ENCODE data around the gene RPS6KA5. TPM values are rescaled to one million over a fixed set of nuclear protein-coding genes. Genes with fewer than 3 reads are reported as not detected.

RPS6KA5 gene
- total and polyA plus RNA-seq, 2 donors (not counting 1 experiment from before 2014, with no cell fraction given), result 6.0 to 34.6 TPM

- no peak overlapping the region for H3K4me3 ChIP-seq (ENCODE audit: control extremely low read depth in 1 of 5, extremely low read depth in 1 of 5, insufficient read depth in 1 of 5, low read depth in 2 of 5, low read length in 4 of 5)
- Mint-ChIP-seq H3K4me1 (peaks cover 7% of the 10 kb centered on the region), H3K4me3 (no peak overlapping the region), H3K27ac (no peak overlapping the region), H3K27me3 (no peaks in the 10 kb centered on the region), H3K9me3 (ENCODE audit: insufficient read depth) (no peaks in the 10 kb centered on the region)
- no peak for DNase-seq
- POLR2A ChIA-PET, result no interaction called here
- no peaks in the 10 kb centered on the region for H3K9me3 ChIP-seq (ENCODE audit: control extremely low read depth in 1 of 3, control insufficient read depth in 2 of 3, insufficient read depth in 1 of 3, low read length in 2 of 3)
- H3K9ac ChIP-seq (ENCODE audit: low read length), result no peak overlapping the region
- no peaks in the 10 kb centered on the region for H3K36me3 ChIP-seq (replicated peaks in 1 of 2; ENCODE audit: control extremely low read depth in 1 of 2, control insufficient read depth in 1 of 2, extremely low read depth in 1 of 2, insufficient read depth in 2 of 2, low read length in 1 of 2)
- no peak overlapping the region for H2AFZ ChIP-seq (ENCODE audit: insufficient read depth, low read depth, low read length, poor library complexity, severe bottlenecking)
- peaks cover 2% of the 10 kb centered on the region for H3K79me2 ChIP-seq (ENCODE audit: control insufficient read depth, insufficient read depth, low read length)
- no peaks in the 10 kb centered on the region for H3K27me3 ChIP-seq (replicated peaks in 1 of 4; ENCODE audit: control extremely low read depth in 1 of 4, control insufficient read depth in 3 of 4, insufficient read depth in 4 of 4, low read length in 3 of 4)
- H3K27ac ChIP-seq (ENCODE audit: low read length in 2 of 2), result no peak overlapping the region
- no peak for ATAC-seq (ENCODE audit: low read depth)
- peaks cover 0 to 4% of the 10 kb centered on the region in 2 donors for H3K4me1 ChIP-seq (ENCODE audit: control insufficient read depth in 2 of 2, insufficient read depth in 2 of 2, low read length in 2 of 2)
- TF ChIP-seq EZH2 (IDR thresholded peaks at IDR 0.05; ENCODE audit: borderline replicate concordance, insufficient read depth, low read depth, low read length, poor library complexity, severe bottlenecking), result no peak
- TF ChIP-seq CTCF (IDR thresholded peaks at IDR 0.05), result no peak
- intact Hi-C loops (cut with micrococcal nuclease), result no loop called here
- no peaks in the 10 kb centered on the region for H4K20me1 ChIP-seq (ENCODE audit: control insufficient read depth, insufficient read depth, low read length, poor library complexity, severe bottlenecking)
- H3K4me2 ChIP-seq (replicated peaks; ENCODE audit: low read depth, low read length, poor library complexity, severe bottlenecking), result no peak overlapping the region
- WGBS (ENCODE audit: insufficient coverage), result 95% methylated on average over 2 of the region's 2 CpGs
- CTCF ChIA-PET, result no interaction called here
Measured at GRCh38 chr14:91084516-91084915, 24.1 kb upstream of the RPS6KA5 start.

- no peaks in the 10 kb centered on the region for H3K9me3 Mint-ChIP-seq (ENCODE audit: insufficient read depth)
- ChIA-PET CTCF (interaction anchor here (1.2 kb wide), 1 partner anchor 16 kb away, joined by 3 read pairs; no protein-coding TSS in a partner anchor), POLR2A (no interaction called here)
- Histone ChIP-seq H3K36me3 (replicated peaks in 1 of 2; ENCODE audit: control extremely low read depth in 1 of 2, control insufficient read depth in 1 of 2, extremely low read depth in 1 of 2, insufficient read depth in 2 of 2, low read length in 1 of 2) (no peaks in the 10 kb centered on the region), H3K9me3 (ENCODE audit: control extremely low read depth in 1 of 3, control insufficient read depth in 2 of 3, insufficient read depth in 1 of 3, low read length in 2 of 3) (no peaks in the 10 kb centered on the region), H4K20me1 (ENCODE audit: control insufficient read depth, insufficient read depth, low read length, poor library complexity, severe bottlenecking) (no peaks in the 10 kb centered on the region), H3K4me3 (ENCODE audit: control extremely low read depth in 1 of 5, extremely low read depth in 1 of 5, insufficient read depth in 1 of 5, low read depth in 2 of 5, low read length in 4 of 5) (no peak overlapping the region), H3K9ac (ENCODE audit: low read length) (no peak overlapping the region), H3K27me3 (replicated peaks in 1 of 4; ENCODE audit: control extremely low read depth in 1 of 4, control insufficient read depth in 3 of 4, insufficient read depth in 4 of 4, low read length in 3 of 4) (no peaks in the 10 kb centered on the region), H2AFZ (ENCODE audit: insufficient read depth, low read depth, low read length, poor library complexity, severe bottlenecking) (no peak overlapping the region), H3K27ac (ENCODE audit: low read length in 2 of 2) (no peak overlapping the region), H3K4me1 (ENCODE audit: control insufficient read depth in 2 of 2, insufficient read depth in 2 of 2, low read length in 2 of 2) (peaks cover 3 to 4% of the 10 kb centered on the region in 2 donors), H3K79me2 (ENCODE audit: control insufficient read depth, insufficient read depth, low read length) (peaks cover 2% of the 10 kb centered on the region), H3K4me2 (replicated peaks; ENCODE audit: low read depth, low read length, poor library complexity, severe bottlenecking) (no peak overlapping the region)
- intact Hi-C loops (cut with micrococcal nuclease), result no loop called here
- ATAC-seq (ENCODE audit: low read depth) (no peak), DNase-seq (no peak)
- H3K27me3 Mint-ChIP-seq, result no peaks in the 10 kb centered on the region
- H3K4me1 Mint-ChIP-seq, result peaks cover 8% of the 10 kb centered on the region
- H3K4me3 Mint-ChIP-seq, result no peak overlapping the region
- no CpG with 5 or more reads among the region's 3 CpGs for WGBS (ENCODE audit: insufficient coverage)
- H3K27ac Mint-ChIP-seq, result no peak overlapping the region
- TF ChIP-seq CTCF (IDR thresholded peaks at IDR 0.05) (no peak), EZH2 (IDR thresholded peaks at IDR 0.05; ENCODE audit: borderline replicate concordance, insufficient read depth, low read depth, low read length, poor library complexity, severe bottlenecking) (no peak)
Measured at GRCh38 chr14:91082282-91082681, 21.8 kb upstream of the RPS6KA5 start.
